Esophagus squamous epithelium (tissue), 4 donors: ENCODE data around the gene PTRH1.

Experiments used
- POLR2A ChIP-seq, 4 donors: fragments of 450-650 bp; IDR thresholded peaks; one replicate each; pipeline ENCODE4 v1.6.1; 2017; ENCODE audit warnings: antibody characterized with exemption in 4 of 4, mild to moderate bottlenecking in 4 of 4, moderate library complexity in 3 of 4
- TF ChIP-seq, protein P1 (sequence below), 6 experiments: fragments of 450-650 bp in 4 of 6; fragments of 200-600 bp in 2 of 6; sonication (generic) in 2 of 6; IDR thresholded peaks; one replicate each; pipeline ENCODE4 v1.5.1; 2016 to 2019; ENCODE audit warnings: antibody characterized with exemption in 6 of 6, mild to moderate bottlenecking in 4 of 6, moderate library complexity in 4 of 6

DNA sequence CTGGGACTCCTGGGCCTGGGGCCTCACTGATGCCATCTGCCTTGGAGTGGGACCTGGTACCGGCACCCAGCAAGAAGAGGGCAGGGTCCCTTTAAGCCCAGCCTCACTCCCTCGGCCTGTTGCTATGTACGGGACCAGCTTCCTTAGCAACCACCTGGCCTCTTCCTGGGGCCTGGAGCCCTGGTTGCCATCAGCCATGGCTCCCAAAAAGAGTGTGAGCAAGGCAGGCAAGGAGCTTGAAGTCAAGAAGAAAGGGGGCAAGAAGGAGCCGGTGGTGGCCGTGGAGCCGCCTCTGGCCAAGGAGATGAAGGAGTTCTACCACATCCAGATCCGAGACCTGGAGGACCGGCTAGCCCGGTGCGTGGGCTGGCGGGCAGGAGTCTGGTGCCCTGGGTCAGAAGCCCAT, 8.6 kb downstream of the PTRH1 start, which contains the start of gene CFAP157:
- TF ChIP-seq POLR2A (IDR thresholded peaks at IDR 0.05) = no peak
- TF ChIP-seq, protein P1, sequence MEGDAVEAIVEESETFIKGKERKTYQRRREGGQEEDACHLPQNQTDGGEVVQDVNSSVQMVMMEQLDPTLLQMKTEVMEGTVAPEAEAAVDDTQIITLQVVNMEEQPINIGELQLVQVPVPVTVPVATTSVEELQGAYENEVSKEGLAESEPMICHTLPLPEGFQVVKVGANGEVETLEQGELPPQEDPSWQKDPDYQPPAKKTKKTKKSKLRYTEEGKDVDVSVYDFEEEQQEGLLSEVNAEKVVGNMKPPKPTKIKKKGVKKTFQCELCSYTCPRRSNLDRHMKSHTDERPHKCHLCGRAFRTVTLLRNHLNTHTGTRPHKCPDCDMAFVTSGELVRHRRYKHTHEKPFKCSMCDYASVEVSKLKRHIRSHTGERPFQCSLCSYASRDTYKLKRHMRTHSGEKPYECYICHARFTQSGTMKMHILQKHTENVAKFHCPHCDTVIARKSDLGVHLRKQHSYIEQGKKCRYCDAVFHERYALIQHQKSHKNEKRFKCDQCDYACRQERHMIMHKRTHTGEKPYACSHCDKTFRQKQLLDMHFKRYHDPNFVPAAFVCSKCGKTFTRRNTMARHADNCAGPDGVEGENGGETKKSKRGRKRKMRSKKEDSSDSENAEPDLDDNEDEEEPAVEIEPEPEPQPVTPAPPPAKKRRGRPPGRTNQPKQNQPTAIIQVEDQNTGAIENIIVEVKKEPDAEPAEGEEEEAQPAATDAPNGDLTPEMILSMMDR (IDR thresholded peaks at IDR 0.05) = no peak
